GM06990 (cell line): Measurements from ENCODE around the gene TMEM135.

Source experiments
- DNase-seq: peaks from one replicate; pipeline ENCODE4 v3.0.0-alpha.2; 2011; ENCODE audit not compliant: insufficient read length; ENCODE audit errors: extremely low read depth
- H3K27me3 ChIP-seq: replicated peaks from 2 replicates; pipeline ENCODE4 v1.6.0; 2011; ENCODE audit warnings: low read length; ENCODE audit not compliant: control insufficient read depth, insufficient read depth
- H3K36me3 ChIP-seq: 2 replicates; pipeline ENCODE4 v1.5.1; 2011; ENCODE audit warnings: low read length; ENCODE audit not compliant: control insufficient read depth, insufficient read depth
- H3K4me3 ChIP-seq: replicated peaks from 2 replicates; pipeline ENCODE4 v1.5.1; 2011; ENCODE audit warnings: low read depth, mild to moderate bottlenecking, control low read depth, low read length
- CTCF ChIP-seq: IDR thresholded peaks from 2 replicates; pipeline ENCODE4 v1.5.1; 2011; ENCODE audit warnings: low read length, control low read depth, mild to moderate bottlenecking, inconsistent platforms; ENCODE audit not compliant: insufficient read depth, poor library complexity, severe bottlenecking

TMEM135 gene

GRCh38 chr11:87258171-87258833 is 220.6 kb downstream of the TMEM135 start:
- no peak for DNase-seq
- no peak for TF ChIP-seq CTCF
- H3K27me3 ChIP-seq: no peaks in the 10 kb centered on the region
- H3K36me3 ChIP-seq: no peaks in the 10 kb centered on the region
- no peak overlapping the region for H3K4me3 ChIP-seq

GRCh38 chr11:87259736-87260135 is 222.0 kb downstream of the TMEM135 start:
- Histone ChIP-seq H3K36me3 (no peaks in the 10 kb centered on the region), H3K27me3 (no peaks in the 10 kb centered on the region), H3K4me3 (no peak overlapping the region)
- TF ChIP-seq CTCF: no peak
- no peak for DNase-seq

GRCh38 chr11:87260811-87261210 is 223.1 kb downstream of the TMEM135 start:
- no peak for TF ChIP-seq CTCF
- H3K4me3 ChIP-seq: no peak overlapping the region
- no peaks in the 10 kb centered on the region for H3K36me3 ChIP-seq
- no peaks in the 10 kb centered on the region for H3K27me3 ChIP-seq
- DNase-seq: no peak

GRCh38 chr11:87263264-87263838 is 225.6 kb downstream of the TMEM135 start:
- no peak overlapping the region for H3K4me3 ChIP-seq
- H3K36me3 ChIP-seq: no peaks in the 10 kb centered on the region
- H3K27me3 ChIP-seq: no peaks in the 10 kb centered on the region
- TF ChIP-seq CTCF: no peak
- no peak for DNase-seq

- no peak for TF ChIP-seq CTCF
- Histone ChIP-seq H3K27me3 (no peaks in the 10 kb centered on the region), H3K4me3 (no peak overlapping the region), H3K36me3 (no peaks in the 10 kb centered on the region)
- no peak for DNase-seq
These were observed 226.2 kb downstream of the TMEM135 start for GRCh38 chr11:87263979-87264378.

GRCh38 chr11:87265132-87265531 is 227.4 kb downstream of the TMEM135 start:
- Histone ChIP-seq H3K4me3 (no peak overlapping the region), H3K36me3 (no peaks in the 10 kb centered on the region), H3K27me3 (no peaks in the 10 kb centered on the region)
- DNase-seq: no peak
- TF ChIP-seq CTCF: no peak
